DMS 273 treated with DMSO at 0.1 percent for 48 hours (cell line): Measurements from ENCODE around the gene TRIM28.

ENCODE experiments used
- DNase-seq: peaks from one replicate; lab custom pipeline; 2025; lab: John Stamatoyannopoulos, UW

TRIM28 gene

DNA sequence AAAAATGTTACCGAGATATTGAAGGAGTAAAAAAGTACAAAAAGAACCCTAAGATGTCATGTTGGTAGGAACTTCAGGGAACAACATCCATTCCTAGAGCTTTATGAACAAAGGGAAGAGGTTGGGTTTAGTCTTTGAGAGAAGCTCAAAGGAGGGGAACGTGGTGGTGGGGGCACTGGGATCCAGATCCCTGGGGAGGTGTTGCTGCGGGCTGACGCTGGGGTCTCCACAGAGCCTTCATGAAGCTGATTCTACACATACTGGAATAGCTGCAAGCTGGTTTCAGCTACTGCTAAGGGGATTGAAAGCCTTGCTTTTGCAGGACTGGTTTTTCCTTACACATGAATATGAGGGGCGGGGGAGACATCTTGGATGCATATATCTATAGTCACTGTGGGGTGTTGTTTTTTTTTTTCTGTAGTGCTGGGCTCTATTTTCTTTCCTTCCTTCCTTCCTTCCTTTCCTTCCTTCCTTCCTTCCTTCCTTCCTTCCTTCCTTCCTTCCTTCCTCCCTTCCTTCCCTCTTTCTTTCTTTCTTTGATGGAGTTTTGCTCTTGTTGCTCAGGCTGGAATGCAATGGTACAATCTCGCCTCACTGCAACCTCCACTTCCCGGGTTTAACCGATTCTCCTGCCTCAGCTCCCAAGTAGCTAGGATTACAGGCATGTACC lies 35.7 kb downstream of the TRIM28 start:
- no peak for DNase-seq

DNA sequence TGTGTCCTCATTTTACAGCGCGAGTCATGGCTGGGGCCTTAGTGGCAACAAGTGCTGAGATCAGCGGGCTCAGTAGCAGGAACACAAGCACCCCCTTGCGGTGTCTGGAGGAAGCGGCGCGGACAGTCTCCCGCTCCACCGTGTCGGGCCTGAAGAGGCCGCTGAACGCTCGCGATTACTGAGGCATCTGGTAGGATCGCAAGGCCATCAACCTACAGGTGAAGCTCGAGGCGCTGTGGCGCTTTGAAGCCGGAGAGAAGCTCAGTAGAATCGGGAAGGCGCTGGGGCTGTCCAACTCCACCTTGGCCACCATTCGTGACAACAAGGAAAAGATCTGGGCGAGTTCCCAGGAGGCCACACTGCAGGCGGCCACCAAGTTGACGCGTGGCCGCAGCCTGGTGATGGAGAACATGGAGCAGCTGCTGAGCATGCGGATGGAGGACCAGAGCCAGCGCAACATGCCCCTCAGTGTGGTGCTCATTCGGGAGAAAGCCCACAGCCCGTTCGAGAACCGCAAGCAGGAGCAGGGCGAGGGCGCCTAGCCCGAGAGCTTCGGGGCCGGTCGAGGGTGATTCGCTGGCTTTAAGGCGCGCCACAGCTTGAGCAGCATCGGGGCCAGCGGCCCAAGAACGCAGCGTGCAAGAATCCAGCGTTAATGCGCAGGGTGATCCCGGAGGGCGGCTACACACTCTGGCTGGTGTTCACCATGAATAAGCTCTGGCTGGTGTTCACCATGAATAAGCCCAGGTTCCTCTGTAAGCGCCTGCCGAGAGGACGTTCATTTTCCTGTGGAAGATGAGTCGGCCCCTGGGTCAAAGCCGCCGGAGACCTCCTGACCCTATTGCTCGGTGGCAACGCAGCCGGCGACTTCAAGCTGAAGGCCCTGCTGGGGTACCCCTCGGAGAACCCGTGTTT lies 37.6 kb downstream of the TRIM28 start:
- no peak for DNase-seq

DNA sequence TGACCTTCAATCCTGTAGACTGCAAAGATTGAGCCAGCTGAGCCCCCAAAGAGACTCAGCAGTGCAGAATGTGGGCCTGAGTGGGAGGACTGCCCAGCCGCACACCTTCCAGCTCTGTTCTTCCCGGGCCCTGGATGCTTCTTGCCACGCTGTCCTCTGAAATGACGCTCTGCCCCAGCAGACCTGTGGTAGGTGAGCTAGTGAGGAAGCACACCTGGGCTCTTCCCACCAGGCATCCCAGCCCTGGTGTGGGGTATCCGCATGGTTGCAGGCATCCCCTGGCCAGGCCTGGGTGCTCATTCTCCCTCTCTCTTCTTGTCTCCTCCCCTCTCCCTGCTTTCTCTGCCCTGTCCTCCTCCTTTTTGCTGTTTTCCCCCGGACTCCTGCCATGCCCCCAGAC lies 39.1 kb downstream of the TRIM28 start:
- no peak for DNase-seq

DNA sequence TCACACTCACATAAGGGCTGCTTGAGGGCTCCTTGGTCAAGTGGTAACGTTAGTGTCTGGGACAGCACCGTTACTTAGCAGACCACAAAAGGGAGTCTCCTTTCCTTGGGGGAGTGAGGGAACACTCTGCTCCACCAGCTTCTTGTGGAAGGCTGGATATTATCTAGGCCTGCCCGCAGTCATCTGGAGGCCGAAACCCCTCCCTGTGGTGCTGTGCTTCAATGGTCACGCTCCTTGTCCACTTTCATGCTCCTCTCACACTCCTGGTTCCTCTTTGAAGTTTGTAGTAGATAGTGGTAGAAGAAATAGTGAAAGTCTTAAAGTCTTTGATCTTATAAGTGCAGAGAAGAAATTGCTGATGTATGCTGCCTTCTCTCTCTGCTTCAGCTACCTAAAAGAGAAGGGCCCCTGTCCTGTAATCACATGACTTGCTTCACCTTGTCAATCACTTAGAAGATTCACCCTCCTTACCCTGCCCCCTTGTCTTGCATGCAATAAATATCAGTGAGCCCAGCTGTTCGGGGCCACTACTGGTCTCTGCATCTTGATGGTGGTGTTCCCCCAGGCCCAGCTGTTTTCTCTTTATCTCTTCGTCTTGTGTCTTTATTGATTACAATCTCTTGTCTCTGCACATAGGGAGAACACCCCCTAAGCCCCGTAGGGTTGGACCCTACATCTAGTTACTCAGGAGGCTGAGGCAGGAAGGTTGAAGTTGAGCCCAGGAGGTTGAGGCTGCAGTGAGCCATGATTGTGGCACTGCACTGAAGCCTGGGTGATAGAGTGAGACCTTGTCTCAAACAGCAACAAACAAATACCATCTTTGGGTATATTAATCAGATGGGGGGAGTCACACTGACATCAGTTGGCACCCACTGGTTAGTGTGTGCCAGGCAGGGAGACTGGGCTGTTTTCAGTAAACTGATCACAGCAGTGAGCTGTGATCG lies 40.9 kb downstream of the TRIM28 start:
- DNase-seq: no peak

DNA sequence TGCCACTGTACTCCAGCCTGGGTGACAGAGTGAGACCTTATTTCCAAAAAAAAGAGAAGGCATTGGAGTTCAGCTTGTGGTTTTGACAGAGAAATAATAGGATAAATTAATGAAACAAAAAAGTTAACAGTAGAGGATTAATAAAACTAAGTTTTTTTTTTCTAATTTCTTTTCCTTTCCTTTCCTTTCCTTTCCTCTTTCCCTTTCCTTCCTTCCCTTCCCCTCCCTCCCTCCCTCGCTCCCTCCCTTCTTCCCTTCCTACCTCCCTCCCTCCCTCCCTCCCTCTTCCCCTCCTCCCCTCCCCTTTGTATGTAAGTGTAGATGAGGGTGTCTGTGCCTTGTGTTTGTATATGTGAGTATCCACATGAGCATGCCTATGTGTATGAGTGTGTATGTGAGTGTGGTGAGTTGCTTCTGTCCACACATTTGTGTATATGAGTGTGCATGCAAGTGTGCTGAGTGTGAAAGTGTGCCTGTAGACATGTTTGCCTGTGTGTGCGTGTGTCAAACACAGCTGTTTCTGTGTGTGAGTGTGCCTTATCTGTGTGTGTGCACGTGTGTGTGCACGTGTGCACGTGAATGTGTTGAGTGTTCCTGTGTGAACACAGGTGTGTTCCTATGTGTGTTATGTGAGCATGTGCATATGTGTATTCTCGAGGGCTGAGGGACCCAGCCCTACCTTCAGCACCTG lies 41.7 kb downstream of the TRIM28 start:
- no peak for DNase-seq

DNA sequence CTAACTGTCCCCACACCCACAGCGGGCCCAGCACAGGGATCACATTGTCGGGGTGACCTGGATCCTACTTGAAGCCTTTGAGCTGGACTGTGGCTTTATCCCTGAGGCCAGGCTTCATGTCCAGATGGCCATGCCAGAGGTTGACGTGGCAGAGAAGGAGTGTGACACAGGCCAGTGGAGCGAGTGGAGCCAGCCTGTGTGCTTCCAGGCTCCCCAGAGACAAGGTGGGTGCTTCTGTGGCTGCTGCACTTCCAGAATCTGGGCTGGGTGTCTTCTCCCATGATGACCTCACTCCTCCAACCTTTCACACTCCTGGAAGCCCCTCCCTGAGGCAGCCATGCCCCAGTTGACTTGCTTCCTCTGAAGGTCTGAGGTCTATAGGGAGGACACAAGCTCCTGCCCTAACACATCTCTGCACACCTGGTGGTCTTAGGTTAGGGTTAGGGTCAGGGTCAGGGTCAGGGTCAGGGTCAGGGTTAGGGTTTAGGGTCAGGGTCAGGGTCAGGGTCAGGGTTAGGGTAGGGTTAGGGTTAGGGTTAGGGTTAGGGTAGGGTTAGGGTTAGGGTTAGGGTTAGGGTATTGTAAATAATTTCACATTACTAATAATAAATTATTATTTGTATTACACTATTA lies 42.4 kb downstream of the TRIM28 start:
- no peak for DNase-seq
